ENCODE measurements around the gene PTPRM. TPM values are rescaled to one million over a fixed set of nuclear protein-coding genes. Genes with fewer than 3 reads are reported as not detected.
A peak's percentile ranks its signal among the peaks of the same experiment; 100 is the strongest.

PTPRM gene
- total RNA-seq, 1 experiment from 2014 or later, result 11.1 TPM

GRCh38 chr18:7592305-7593071 is 25.4 kb downstream of the PTPRM start:
- CTCF ChIA-PET, result interaction anchor here (0.6 to 1.7 kb wide), 10 partner anchors 9 to 370 kb away, joined by 3 to 8 read pairs (median 3); no protein-coding TSS in a partner anchor
- Mint-ChIP-seq H3K4me3 (no peak overlapping the region), H3K27ac (no peak overlapping the region), H3K27me3 (ENCODE audit: low read depth) (no peaks in the 10 kb centered on the region), H3K36me3 (no peaks in the 10 kb centered on the region), H3K4me1 (peaks cover 19% of the 10 kb centered on the region), H3K9me3 (no peaks in the 10 kb centered on the region)
- TF ChIP-seq HMGXB4 (CRISPR knock-in tag; IDR thresholded peaks at IDR 0.05) (no peak), CTCF (IDR thresholded peaks at IDR 0.05) (0 out of 2 replicates have a peak, but pooled peaks have one; percentile 15)
- ATAC-seq (peak; percentile 99), DNase-seq (ENCODE audit: low spot score) (peak; percentile 32)
- POLR2A ChIA-PET, result no interaction called here

- Mint-ChIP-seq H3K4me1 (peaks cover 19% of the 10 kb centered on the region), H3K36me3 (no peaks in the 10 kb centered on the region), H3K4me3 (no peak overlapping the region), H3K27ac (no peak overlapping the region), H3K9me3 (no peaks in the 10 kb centered on the region), H3K27me3 (ENCODE audit: low read depth) (no peaks in the 10 kb centered on the region)
- ChIA-PET POLR2A (interaction anchor here (0.5 kb wide), 1 partner anchor 796 kb away, joined by 6 read pairs; no protein-coding TSS in a partner anchor), CTCF (interaction anchor here (0.9 to 1.9 kb wide), 7 partner anchors 12 to 371 kb away, joined by 3 to 7 read pairs (median 3); partner anchors contain the start of gene PTPRM)
- DNase-seq (ENCODE audit: low spot score), result no peak
- no peak for ATAC-seq
- no peak for TF ChIP-seq ZNF263 (CRISPR knock-in tag; IDR thresholded peaks at IDR 0.05; ENCODE audit: low read depth)
- no peak for TF ChIP-seq CTCF (IDR thresholded peaks at IDR 0.05)
- TF ChIP-seq E2F5 (CRISPR knock-in tag; IDR thresholded peaks at IDR 0.05), result no peak
- no peak for TF ChIP-seq ZNF317 (CRISPR knock-in tag; IDR thresholded peaks at IDR 0.05; ENCODE audit: borderline replicate concordance, low read depth)
Measured at GRCh38 chr18:7593218-7593819, 26.2 kb downstream of the PTPRM start.

- CTCF ChIA-PET, result interaction anchor here (0.5 to 1.7 kb wide), 2 partner anchors 324 to 376 kb away, joined by 3 to 4 read pairs; no protein-coding TSS in a partner anchor
- H3K27me3 Mint-ChIP-seq (ENCODE audit: low read depth), result no peaks in the 10 kb centered on the region
- no peaks in the 10 kb centered on the region for H3K36me3 Mint-ChIP-seq
- no peak overlapping the region for H3K27ac Mint-ChIP-seq
- H3K4me1 Mint-ChIP-seq, result peaks cover 30% of the 10 kb centered on the region
- H3K9me3 Mint-ChIP-seq, result no peaks in the 10 kb centered on the region
- no peak overlapping the region for H3K4me3 Mint-ChIP-seq
- DNase-seq (ENCODE audit: low spot score) (no peak), ATAC-seq (no peak)
- POLR2A ChIA-PET, result no interaction called here
- TF ChIP-seq MYBL2 (CRISPR knock-in tag; IDR thresholded peaks at IDR 0.05), result no peak
- TF ChIP-seq CTCF (IDR thresholded peaks at IDR 0.05), result no peak
- TF ChIP-seq ZBTB21 (CRISPR knock-in tag; IDR thresholded peaks at IDR 0.05; ENCODE audit: borderline replicate concordance), result no peak
- TF ChIP-seq ZNF423 (CRISPR knock-in tag; IDR thresholded peaks at IDR 0.05), result no peak
- no peak for TF ChIP-seq ERG (CRISPR knock-in tag; IDR thresholded peaks at IDR 0.05)
- no peak for TF ChIP-seq ZNF232 (CRISPR knock-in tag; IDR thresholded peaks at IDR 0.05)
- no peak for TF ChIP-seq ZSCAN18 (CRISPR knock-in tag; IDR thresholded peaks at IDR 0.05)
- TF ChIP-seq MAX (CRISPR knock-in tag; IDR thresholded peaks at IDR 0.05), result no peak
- no peak for TF ChIP-seq SMAD4 (CRISPR knock-in tag; IDR thresholded peaks at IDR 0.05)
Measured at GRCh38 chr18:7596147-7596546, 29.0 kb downstream of the PTPRM start.
